ENCODE data around the gene GRHL3.

The GRHL3 gene

GRCh38 chr1:24343412-24344089 is 24.4 kb downstream of the GRHL3 start:
- no peak for DNase-seq (ENCODE audit: low read depth in 2 of 2)

- DNase-seq (ENCODE audit: low read depth in 2 of 2), result no peak
Observed at GRCh38 chr1:24344090-24344742, 25.1 kb downstream of the GRHL3 start.

- no peak for DNase-seq (ENCODE audit: low read depth in 2 of 2)
Observed at GRCh38 chr1:24345334-24345733, 26.2 kb downstream of the GRHL3 start.

DNA sequence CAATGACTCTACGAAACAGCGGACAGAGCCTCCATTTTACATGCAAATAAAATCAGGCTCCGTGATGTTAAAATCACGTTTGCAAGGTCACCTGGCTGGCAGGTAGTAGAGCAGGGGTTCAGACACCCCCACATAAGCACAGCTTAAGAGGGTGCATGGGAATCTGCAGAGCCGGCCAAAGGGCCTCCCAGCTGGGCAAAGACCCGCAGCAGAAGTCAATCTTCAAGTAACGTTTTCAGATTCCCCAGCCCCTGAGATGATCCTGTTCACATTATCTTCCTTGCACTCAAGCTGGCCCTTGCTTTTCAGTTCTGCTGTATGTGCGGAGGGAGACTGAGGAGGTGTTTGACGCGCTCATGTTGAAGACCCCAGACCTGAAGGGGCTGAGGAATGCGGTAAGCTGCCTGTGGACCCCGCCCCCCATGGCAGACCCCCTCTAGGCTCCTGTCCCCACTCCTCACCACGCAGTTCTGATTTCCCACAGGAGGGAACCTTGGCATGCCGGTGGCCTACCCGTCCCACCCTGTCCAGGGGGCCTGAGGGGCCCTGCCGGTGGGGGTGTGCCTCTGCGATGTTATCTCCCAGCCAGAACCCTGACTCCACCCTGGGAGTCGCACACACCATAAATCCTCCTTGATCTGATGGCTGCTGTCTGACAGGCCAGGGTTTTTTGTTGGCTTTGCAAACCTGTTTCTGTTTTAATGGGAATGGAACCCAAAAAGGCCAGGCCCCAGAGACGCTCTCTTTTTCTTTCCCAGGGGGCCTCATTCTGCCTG is 28.2 kb downstream of the GRHL3 start:
- no peak for DNase-seq (ENCODE audit: low read depth in 2 of 2)

DNA sequence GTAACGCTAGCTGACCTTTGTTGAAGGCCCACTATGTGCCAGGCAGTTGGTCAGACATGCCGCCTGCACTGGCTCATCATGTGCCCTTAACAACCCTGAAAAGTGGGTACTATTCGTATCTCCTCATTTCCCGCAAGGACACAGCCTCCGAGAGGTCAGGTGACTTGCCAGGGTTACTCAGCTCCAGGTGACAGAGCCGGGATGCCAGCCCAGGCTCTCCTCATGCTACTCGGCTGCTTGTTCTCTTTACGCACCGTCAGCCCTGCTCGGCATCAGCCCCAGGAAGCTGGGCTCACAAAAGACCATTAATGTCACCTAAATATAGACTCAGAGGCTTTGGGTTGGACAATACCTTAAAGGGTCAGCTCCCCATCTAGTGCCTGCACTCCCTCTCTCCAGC is 29.0 kb downstream of the GRHL3 start:
- DNase-seq (ENCODE audit: low read depth in 2 of 2), result no peak

DNA sequence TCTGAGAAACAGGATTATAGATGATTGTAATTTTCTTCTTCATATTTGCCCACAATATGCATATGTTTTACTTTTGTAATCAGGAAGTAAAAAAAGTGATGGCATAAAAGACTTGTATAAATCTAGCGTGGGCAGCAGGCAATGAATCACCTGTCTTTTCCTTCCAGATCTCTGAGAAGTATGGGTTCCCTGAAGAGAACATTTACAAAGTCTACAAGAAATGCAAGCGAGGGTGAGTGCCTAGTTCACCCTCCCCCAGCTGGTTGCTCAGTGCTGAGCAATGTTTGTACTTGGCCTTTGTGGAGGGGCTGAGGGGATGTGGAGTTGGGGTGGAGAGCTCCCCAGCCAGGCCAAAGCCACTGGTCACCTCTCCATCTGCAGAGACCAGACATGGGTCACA is 30.7 kb downstream of the GRHL3 start:
- no peak for DNase-seq (ENCODE audit: low read depth in 2 of 2)

DNA sequence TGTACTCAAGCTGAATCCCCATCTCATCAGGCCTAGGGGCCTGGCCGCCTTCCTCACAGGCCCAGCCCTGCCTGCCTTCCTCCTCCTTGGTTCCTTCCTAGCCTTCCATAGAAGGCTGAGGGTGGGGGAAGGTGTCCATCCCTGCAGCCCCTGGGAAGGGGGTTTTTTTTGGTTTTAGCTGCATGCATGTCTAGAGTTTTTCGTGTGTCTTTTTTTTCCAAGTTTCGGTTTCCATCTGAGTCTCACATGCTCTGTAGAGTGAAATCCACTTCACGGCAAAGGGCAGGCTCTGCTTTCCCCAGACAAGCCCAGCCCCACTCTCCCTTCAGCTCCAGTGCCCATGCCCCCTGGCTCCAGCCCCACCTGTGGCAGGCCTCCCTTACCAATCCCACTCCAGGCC is 32.1 kb downstream of the GRHL3 start:
- DNase-seq (ENCODE audit: low read depth in 2 of 2), result no peak

DNA sequence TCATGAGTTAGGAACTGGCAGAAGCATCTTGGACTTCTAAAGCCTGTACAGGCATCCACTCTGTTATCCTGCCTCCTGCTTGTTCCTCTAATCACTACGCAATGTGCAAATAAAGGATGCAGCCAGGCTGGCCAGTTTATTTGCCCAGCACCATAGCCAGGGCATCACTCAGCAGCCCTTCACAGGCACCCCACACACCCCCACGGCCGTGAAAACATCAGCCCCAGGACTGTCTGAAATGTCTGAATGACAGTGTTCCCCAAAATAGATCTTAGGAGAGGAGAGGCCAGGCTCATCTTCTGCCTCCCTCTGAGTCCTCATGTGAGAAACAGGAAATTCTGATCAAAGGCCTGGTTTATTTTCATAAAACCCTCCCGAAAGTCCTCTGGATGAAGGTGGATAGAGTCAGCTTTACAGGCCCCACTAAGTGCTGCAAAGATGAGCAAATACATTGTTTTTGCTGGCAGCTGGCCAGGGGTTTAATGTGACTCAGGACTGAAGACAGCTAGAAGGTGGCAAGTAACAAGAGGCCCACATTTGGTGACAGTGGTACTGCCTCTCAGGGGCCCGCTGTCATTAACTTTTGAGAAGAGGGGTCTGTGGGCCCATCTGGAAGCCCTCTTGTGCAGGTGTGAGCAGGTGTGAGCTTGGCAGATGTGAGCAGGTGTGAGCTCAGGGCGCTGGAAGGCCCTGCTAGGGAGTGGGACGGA is 32.9 kb downstream of the GRHL3 start:
- no peak for DNase-seq (ENCODE audit: low read depth in 2 of 2)

DNA sequence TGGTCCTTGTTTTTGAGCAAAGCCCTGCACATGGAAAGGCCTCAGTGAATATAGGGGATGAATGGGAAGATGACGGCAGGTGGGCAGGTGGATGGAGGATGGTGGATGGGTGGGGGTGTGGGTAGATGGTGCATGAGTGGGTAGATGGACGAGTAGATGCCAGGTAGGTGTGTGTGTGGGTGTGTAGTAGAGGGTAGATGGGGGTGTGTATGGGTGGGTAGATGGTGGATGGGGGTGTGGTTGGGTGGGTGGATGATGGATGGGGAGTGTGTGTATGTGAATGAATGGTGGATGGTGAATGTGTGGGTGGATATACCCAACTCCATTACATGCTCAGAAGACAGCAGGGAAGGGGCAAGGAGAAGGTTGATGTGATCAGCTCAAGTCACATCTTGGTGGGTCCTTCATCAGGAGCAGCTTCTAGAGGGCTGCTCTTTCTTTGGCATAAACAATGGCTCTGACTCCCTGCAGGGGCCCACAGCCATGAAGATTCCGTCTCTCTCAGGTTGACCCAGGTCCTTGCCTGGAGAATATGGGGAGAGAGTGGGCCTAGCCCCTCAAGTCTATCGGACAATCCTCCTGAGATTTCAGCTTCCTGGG is 34.2 kb downstream of the GRHL3 start:
- no peak for DNase-seq (ENCODE audit: low read depth in 2 of 2)

DNA sequence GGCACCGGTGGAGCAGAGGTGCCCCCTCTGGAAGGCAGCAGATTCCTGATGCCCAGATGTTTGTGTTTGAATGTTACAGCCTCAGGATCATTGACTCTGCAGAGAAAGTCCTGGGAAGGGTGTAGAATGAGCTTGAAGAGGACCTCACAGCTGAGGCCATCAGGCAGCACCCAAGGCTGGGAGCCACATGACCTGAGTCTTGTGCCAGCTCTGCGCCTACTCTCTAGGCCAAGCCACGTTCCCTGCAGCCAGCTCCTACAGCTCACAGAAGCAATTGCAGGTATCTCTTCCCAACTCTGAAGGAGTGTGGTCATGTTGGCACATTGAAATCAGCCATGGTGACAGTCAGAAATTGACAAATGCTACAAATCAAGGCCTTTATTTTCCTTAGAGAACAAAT is 36.3 kb downstream of the GRHL3 start:
- DNase-seq (ENCODE audit: low read depth in 2 of 2), result no peak

- no peak for DNase-seq (ENCODE audit: low read depth in 2 of 2)
Observed at GRCh38 chr1:24357038-24357437, 37.9 kb downstream of the GRHL3 start.

DNA sequence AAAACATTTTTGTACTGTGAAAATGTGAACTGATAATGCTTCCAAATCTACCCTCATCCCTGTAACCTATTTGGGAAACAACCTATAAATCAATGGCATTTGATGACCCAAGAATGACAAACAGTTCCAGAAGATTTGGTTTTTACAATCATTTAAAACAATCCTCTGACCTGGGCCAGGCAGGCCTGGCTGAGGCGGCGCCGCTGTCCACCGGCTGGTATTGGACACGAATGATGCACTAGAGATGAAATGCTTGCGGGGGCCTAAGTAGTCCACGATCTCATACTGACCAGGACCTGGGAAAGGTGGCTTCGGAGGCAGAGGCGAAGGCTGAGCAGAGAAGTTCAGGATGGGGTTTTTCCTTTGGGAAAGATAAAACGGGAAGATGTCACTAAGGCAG is 41.5 kb downstream of the GRHL3 start:
- no peak for DNase-seq (ENCODE audit: low read depth in 2 of 2)

DNA sequence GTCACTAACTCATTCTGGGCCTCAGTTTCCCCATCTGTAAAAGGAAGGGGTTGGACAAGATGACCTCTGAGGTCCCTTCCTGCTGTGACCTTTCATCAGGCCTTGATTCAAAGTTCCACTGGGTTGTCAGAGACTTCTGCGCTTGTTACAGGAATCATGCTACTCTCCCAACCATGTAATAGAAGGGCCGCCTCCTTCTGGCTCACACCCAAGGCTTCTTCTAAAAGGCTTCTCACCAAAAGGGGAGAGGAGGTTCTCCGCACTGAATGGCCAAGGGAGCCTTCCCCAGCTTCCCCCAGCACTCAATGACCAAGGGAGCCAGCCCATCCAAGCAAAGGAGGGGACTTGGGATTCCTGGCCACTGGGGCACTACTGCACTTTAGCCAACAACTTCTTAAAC is 42.7 kb downstream of the GRHL3 start:
- DNase-seq (ENCODE audit: low read depth in 2 of 2), result no peak

- no peak for DNase-seq (ENCODE audit: low read depth in 2 of 2)
Observed at GRCh38 chr1:24362396-24362795, 43.2 kb downstream of the GRHL3 start.

DNA sequence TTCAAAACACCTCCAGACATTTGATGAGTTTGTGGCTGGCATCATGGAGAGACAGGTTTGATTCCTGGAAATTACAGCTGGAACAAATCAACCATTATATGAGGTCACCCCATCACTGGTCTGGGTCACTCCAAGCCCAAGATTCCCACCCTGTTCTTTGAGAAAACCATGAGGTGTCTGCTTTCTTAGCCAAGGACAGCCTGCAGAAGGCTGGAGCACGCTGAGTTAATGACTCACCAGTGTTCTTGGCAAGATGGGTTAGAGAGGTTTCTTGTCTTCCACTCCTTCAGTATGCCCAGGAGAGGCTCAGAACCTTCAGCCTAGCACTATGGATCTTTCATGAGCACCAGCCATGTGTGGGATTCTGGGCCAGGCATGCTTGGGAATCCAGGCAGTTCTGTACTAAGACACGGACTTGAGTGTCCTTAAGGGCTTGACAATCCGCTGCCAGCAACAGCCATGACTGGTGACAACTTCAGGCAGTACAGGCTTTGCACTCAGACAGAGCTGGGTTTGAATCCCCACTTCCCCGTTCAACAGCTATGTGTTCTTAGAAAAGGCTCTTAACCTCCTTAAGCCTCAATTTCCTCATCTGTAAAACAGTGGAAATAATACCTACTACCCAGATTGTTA is 43.9 kb downstream of the GRHL3 start:
- no peak for DNase-seq (ENCODE audit: low read depth in 2 of 2)

- DNase-seq (ENCODE audit: low read depth in 2 of 2), result no peak
Observed at GRCh38 chr1:24363994-24364393, 44.8 kb downstream of the GRHL3 start.

GRCh38 chr1:24364605-24364974 is 45.4 kb downstream of the GRHL3 start:
- no peak for DNase-seq (ENCODE audit: low read depth in 2 of 2)

DNA sequence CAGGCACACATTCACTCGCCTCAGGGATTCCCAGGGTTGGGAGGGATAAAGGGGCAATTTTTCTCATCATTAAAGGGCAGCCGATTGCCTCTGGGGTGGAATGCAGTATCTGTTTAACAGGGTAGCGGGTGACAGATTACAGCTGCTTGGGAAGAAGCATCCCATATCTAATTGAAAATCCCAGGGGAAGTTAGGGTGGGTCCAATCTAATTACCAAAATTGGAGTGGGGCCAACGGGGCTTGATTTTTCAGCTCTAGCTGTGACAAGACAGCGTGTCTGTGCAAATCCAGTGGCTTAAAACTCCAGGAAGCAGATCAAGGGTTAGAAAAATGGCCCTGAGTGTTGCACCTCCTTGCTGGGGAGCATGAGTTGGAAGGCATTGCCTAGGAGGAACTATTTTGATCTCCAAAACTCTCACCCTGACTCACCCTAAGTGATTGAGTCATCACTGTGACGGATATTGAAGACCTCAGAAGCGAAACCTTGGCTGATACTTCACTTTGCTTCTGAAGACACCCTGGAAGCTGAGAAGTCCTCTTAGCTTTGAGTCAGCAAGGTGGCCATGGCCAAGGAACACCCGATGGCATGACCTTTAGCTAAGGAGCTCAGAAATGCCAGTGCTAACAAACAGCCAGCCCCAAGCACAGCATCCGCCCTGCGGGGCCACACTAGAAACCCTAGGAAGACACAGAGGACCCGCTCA is 46.0 kb downstream of the GRHL3 start:
- DNase-seq (ENCODE audit: low read depth in 2 of 2), result no peak

DNA sequence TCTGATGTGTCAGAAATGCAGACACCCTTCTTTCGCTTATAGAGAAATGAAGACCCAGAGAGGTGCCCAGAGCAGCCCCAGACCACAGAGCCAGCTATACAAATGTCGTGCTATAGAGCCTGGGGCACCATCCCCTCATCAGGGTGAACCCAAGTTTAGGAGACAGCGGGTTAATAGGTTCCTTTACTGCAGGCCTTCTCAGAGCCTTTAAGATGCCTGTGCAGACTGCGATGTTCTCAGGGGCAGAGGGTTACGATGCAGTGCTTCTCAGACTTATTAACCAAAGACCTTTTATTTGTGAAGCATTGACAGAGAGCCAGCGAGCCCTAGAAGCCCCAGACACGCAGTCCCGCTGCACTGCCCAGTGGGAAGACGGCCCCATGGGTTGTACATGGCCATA is 47.5 kb downstream of the GRHL3 start:
- no peak for DNase-seq (ENCODE audit: low read depth in 2 of 2)

DNA sequence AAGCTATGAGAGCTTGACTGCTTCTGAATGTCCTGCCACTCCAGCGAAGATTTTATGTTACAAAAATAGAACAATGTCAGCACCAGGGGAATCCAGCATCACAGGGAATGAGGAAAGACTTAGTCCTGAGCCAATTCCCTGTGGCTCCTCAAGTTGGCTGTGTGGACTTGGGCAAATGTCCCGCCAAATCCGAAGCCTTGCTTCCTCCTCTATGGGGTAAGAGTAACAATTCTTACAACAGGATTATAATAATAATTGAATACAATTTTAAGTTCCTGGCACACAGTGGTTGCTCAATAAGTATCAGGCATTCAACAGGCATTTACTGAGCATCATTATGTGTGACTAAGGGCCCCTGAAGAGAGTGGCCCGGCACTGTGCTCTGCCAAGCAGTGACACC is 50.0 kb downstream of the GRHL3 start:
- no peak for DNase-seq (ENCODE audit: low read depth in 2 of 2)

- no peak for DNase-seq (ENCODE audit: low read depth in 2 of 2)
Observed at GRCh38 chr1:24369801-24370200, 50.6 kb downstream of the GRHL3 start.
